Ishikawa (cell line): ENCODE data around the gene USB1.

Experiments
- CREB1 ChIP-seq: IDR thresholded peaks from 2 replicates; pipeline ENCODE4 v1.6.1; 2012; ENCODE audit warnings: low read depth
- EGR1 ChIP-seq: IDR thresholded peaks from 2 replicates; pipeline ENCODE4 v1.6.1; 2012
- EP300 ChIP-seq: IDR thresholded peaks from 2 replicates; pipeline ENCODE4 v1.6.1; 2012; ENCODE audit warnings: borderline replicate concordance
- NFIC ChIP-seq: IDR thresholded peaks from 2 replicates; pipeline ENCODE4 v1.6.1; 2012
- RAD21 ChIP-seq: IDR thresholded peaks from 2 replicates; pipeline ENCODE4 v1.6.1; 2012; ENCODE audit warnings: low read depth
- YY1 ChIP-seq: IDR thresholded peaks from 2 replicates; pipeline ENCODE4 v1.6.1; 2012; ENCODE audit warnings: low read depth

- TF ChIP-seq EP300 (no peak), CREB1 (no peak), YY1 (no peak), EGR1 (no peak), NFIC (no peak), RAD21 (no peak)
Observed at GRCh38 chr16:58013201-58013956, 12.2 kb downstream of the USB1 start.
